K562 (cell line): ENCODE data around the gene HINT2. TPM values are rescaled to one million over a fixed set of nuclear protein-coding genes. Genes with fewer than 3 reads are reported as not detected.

Experiments
- ATAC-seq: fragments of 200-7000 bp; cut with Tn5 transposase; 3 replicates; pipeline ENCODE4 v1.9.1; 2020; ENCODE audit warnings: moderate library complexity
- BruUV-seq: library from RNA; stranded (reverse); fragments of 400-500 nt; replicated peaks from 2 replicates; lab custom pipeline; 2021; lab: Mats Ljungman, UMichigan
- CTCF ChIA-PET: fragments of 300-600 bp; formaldehyde crosslinking; extraction: SDS; loops from one replicate; lab custom pipeline; 2021; ENCODE audit warnings: low intra/inter-chr PET ratio; lab: Yijun Ruan, JAX
- POLR2A ChIA-PET: fragments of 300-600, 350-650 bp; sonication (Branson Sonifier 250); formaldehyde crosslinking; extraction: SDS; loops from one replicate; lab custom pipeline; 2021; ENCODE audit warnings: antibody characterized with exemption, inconsistent platforms; lab: Yijun Ruan, JAX
- DNase-seq, 4 experiments: peaks; one replicate each; pipeline versions ENCODE4 v3.0.0 to v3.0.0-alpha.2; 2011 to 2018; ENCODE audit warnings: low spot score in 3 of 4, mixed read lengths in 3 of 4; ENCODE audit errors: extremely low read depth in 1 of 4
- FAIRE-seq: peaks from 2 replicates; lab custom pipeline; 2011; peaks lifted over from hg19 to GRCh38; lab: Jason Lieb, UNC
- H2AFZ ChIP-seq: 2 replicates; pipeline ENCODE4 v1.6.0; 2011; ENCODE audit warnings: low read depth, low read length, control low read depth, inconsistent platforms
- H3K27ac ChIP-seq: fragments of 200-600 bp; 3 replicates; pipeline ENCODE4 v1.8.0; 2011; ENCODE audit warnings: low read depth, mild to moderate bottlenecking, control low read depth, inconsistent platforms, low read length, moderate library complexity, mixed read lengths; ENCODE audit errors: extremely low read depth
- H3K27me3 ChIP-seq, 2 experiments: fragments of 300-600 bp in 1 of 2; 2 replicates in 1 of 2; 3 replicates in 1 of 2; pipeline versions ENCODE4 v1.6.0 to v1.8.0; 2011; ENCODE audit warnings: inconsistent platforms in 2 of 2, low read length in 2 of 2, mild to moderate bottlenecking in 1 of 2, mixed read lengths in 1 of 2, moderate library complexity in 1 of 2; ENCODE audit not compliant: control insufficient read depth in 2 of 2, insufficient read depth in 2 of 2
- H3K36me3 ChIP-seq: fragments of 300-600 bp; 3 replicates; pipeline ENCODE4 v1.8.0; 2011; ENCODE audit warnings: mild to moderate bottlenecking, low read length, inconsistent platforms; ENCODE audit not compliant: control insufficient read depth, insufficient read depth
- H3K4me1 ChIP-seq, 2 experiments: fragments of 200-600 bp in 1 of 2; replicated peaks in 1 of 2; 2 replicates in 1 of 2; 3 replicates in 1 of 2; pipeline versions ENCODE4 v1.5.1 to v1.8.0; 2011; ENCODE audit warnings: inconsistent platforms in 2 of 2, low read length in 2 of 2, mild to moderate bottlenecking in 1 of 2, mixed read lengths in 1 of 2, moderate library complexity in 1 of 2; ENCODE audit not compliant: control insufficient read depth in 2 of 2, insufficient read depth in 2 of 2
- H3K4me2 ChIP-seq: 2 replicates; pipeline ENCODE4 v1.6.1; 2011; ENCODE audit warnings: low read length, control low read depth, inconsistent platforms, mixed read lengths; ENCODE audit not compliant: insufficient read depth
- H3K4me3 ChIP-seq: fragments of 200-600 bp; sonication (generic), shearing (Covaris generic); 2 replicates; pipeline ENCODE4 v1.5.1; 2016; ENCODE audit warnings: control low read depth, inconsistent platforms
- H3K79me2 ChIP-seq: fragments of 200-600 bp; 3 replicates; pipeline ENCODE4 v1.8.0; 2011; ENCODE audit warnings: low read length, inconsistent platforms; ENCODE audit not compliant: control insufficient read depth, insufficient read depth
- H3K9ac ChIP-seq, 2 experiments: 2 replicates each; pipeline versions ENCODE4 v1.6.0 to v1.6.1; 2011; ENCODE audit warnings: low read depth in 2 of 2, low read length in 2 of 2, control low read depth in 1 of 2, inconsistent platforms in 1 of 2, mild to moderate bottlenecking in 1 of 2, mixed read lengths in 1 of 2; ENCODE audit not compliant: insufficient read depth in 1 of 2
- H3K9me1 ChIP-seq: one replicate; pipeline ENCODE4 v1.6.0; 2011; ENCODE audit warnings: inconsistent platforms, mild to moderate bottlenecking, low read length, moderate library complexity; ENCODE audit not compliant: control insufficient read depth, insufficient read depth
- H3K9me3 ChIP-seq: replicated peaks from 2 replicates; pipeline ENCODE4 v1.5.1; 2011; ENCODE audit warnings: low read depth, low read length, inconsistent platforms; ENCODE audit not compliant: control insufficient read depth, insufficient read depth
- H4K20me1 ChIP-seq: replicated peaks from 2 replicates; pipeline ENCODE4 v1.6.1; 2011; ENCODE audit warnings: low read length, inconsistent platforms, mixed read lengths; ENCODE audit not compliant: control insufficient read depth, insufficient read depth
- NR1H2 ChIP-seq: sonication (generic); formaldehyde crosslinking; IDR thresholded peaks from 2 replicates; pipeline ENCODE4 v1.4.0; 2020; ENCODE audit warnings: mild to moderate bottlenecking, missing genetic modification reagents
- PHF8 ChIP-seq: fragments of 200-600 bp; sonication (generic); IDR thresholded peaks from 2 replicates; pipeline ENCODE4 v1.6.1; 2012; ENCODE audit warnings: mixed run types, mild to moderate bottlenecking, inconsistent platforms, low read length, moderate library complexity, borderline replicate concordance
- POLR2A ChIP-seq: fragments of 450-650 bp; conservative IDR thresholded peaks from 2 replicates; pipeline ENCODE4 v1.6.1; 2016
- RBM25 ChIP-seq: fragments of 200-400 bp; formaldehyde crosslinking; IDR thresholded peaks from 2 replicates; pipeline ENCODE4 v1.6.1; 2018; ENCODE audit warnings: low read length, low read depth, moderate library complexity; ENCODE audit not compliant: severe bottlenecking
- RFX1 ChIP-seq: fragments of 450-650 bp; IDR thresholded peaks from 2 replicates; pipeline ENCODE4 v1.6.1; 2016; ENCODE audit warnings: mild to moderate bottlenecking, moderate library complexity
- ZBTB7A ChIP-seq: IDR thresholded peaks from 2 replicates; pipeline ENCODE4 v1.6.1; 2011; ENCODE audit warnings: low read depth, mild to moderate bottlenecking, low read length, moderate library complexity, borderline replicate concordance; ENCODE audit not compliant: control insufficient read depth
- ZC3H11A ChIP-seq: IDR thresholded peaks from 2 replicates; pipeline ENCODE4 v1.6.1; 2012; ENCODE audit warnings: low read depth, low read length, improper control_type of control experiment
- WGBS: fragments of 100-300 bp; shearing (Covaris generic); methylation state at CpG from one replicate; pipeline ENCODE4 v1.1.6; 2016; ENCODE audit warnings: low coverage, mixed read lengths; ENCODE audit not compliant: insufficient coverage; ENCODE audit errors: missing lambda C conversion rate; 5-methylcytosine and 5-hydroxymethylcytosine counted together
- in situ Hi-C: fragments of 300-500 bp; cut with MboI; formaldehyde crosslinking; loops from 4 replicates; pipeline ENCODE4 v1.15.0; 2018; ENCODE audit warnings: inconsistent platforms, mixed read lengths
- intact Hi-C: fragments of 100-400 bp; cut with micrococcal nuclease; formaldehyde crosslinking; loops from 2 replicates; pipeline ENCODE4 v1.14.2; 2022
- polyA plus RNA-seq, 8 experiments: library from polyadenylated mRNA; depleted of rRNA in 4 of 8; stranded (reverse) in 5 of 8; unstranded in 3 of 8; fragments of >200 nt; fragmentation: Nextera tagmentation in 2 of 8; fragmentation: Illumina TruSeq in 1 of 8; extraction: Ambion mirVana in 2 of 8; extraction: Trizol in 1 of 8; gene quantifications; 2 replicates each; pipeline versions ENCODE4 v1.2.1 to v1.2.3, GENCODE V29; 2011 to 2014; ENCODE audit warnings: inconsistent platforms in 1 of 8, missing spikeins in 1 of 8
- total RNA-seq, 7 experiments: library from RNA; depleted of rRNA in 6 of 7; stranded (reverse); fragments of >200 nt in 6 of 7; fragmentation: Illumina TruSeq in 2 of 7; extraction: Trizol in 2 of 7; gene quantifications; 2 replicates each; pipeline versions ENCODE4 v1.2.1 to v1.2.3, GENCODE V29; 2011 to 2021; ENCODE audit warnings: low replicate concordance in 1 of 7
- TF ChIP-seq, protein P1 (sequence below): sonication (generic); formaldehyde crosslinking; IDR thresholded peaks from 2 replicates; pipeline ENCODE4 v1.8.1; 2023; ENCODE audit warnings: mild to moderate bottlenecking, missing genetic modification reagents

Gene HINT2
- total and polyA plus RNA-seq, 9 of the 15 experiments (the other 6 are each of a cell fraction or from before 2014, with no cell fraction given) = 5.6 to 44.1 (median 27.9) TPM

DNA sequence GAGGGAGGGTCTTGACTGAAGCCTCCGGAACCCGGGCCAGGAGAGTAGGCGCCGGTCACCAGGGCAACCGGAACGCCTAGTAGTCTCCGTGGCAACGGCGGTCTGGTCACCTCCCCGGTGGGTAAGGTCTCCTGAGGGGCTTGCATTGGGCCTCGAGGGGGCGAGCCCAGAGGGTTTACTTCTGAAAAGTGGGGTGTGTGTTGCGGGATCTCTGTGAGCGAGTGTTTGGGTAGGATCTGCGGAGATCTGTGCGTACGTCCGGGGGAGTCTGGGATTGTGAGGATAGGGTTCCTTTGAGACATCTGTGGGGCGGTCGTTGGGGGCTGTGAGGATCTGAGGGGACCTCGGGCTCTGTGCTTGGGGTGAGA, 13.9 kb upstream of the HINT2 start, which contains the start of gene FAM221B:
FAM221B (minus strand) TSS at position 17 of the 368 bp plus-strand sequence. CDS start 2,571 bp downstream, outside the sequence.
- DNase-seq (peak in 1 of 4 experiments; percentile 11), ATAC-seq (peak; percentile 7; the same call in 2 of the 3 replicates), FAIRE-seq (no peak)
- Histone ChIP-seq H3K27me3 (no peaks in the 10 kb centered on the region), H3K79me2 (no peaks in the 10 kb centered on the region), H3K4me2 (peak within 1 kb of the TSS; percentile 86), H3K9me3 (no peaks in the 10 kb centered on the region), H3K4me3 (peak within 1 kb of the TSS; percentile 59), H3K27ac (peak within 1 kb of the TSS; percentile 59), H2AFZ (peak within 1 kb of the TSS; percentile 99), H4K20me1 (no peaks in the 10 kb centered on the region), H3K36me3 (no peaks in the 10 kb centered on the region), H3K4me1 (peaks cover 0 to 12% of the 10 kb centered on the region in 2 experiments; a peak in 3 of 5 replicates), H3K9ac (peak within 1 kb of the TSS; percentile 59 to 91), H3K9me1 (no peaks in the 10 kb centered on the region)
- WGBS = 14% methylated on average over 17 of the region's 21 CpGs
- intact Hi-C loops (no loop called here), in situ Hi-C loops (no loop called here)
- ChIA-PET POLR2A (interaction anchor here (1.1 kb wide), 1 partner anchor 9 kb away, joined by 4 read pairs; no protein-coding TSS in a partner anchor), CTCF (no interaction called here)
- no TSS peak for BruUV-seq
- TF ChIP-seq, protein P1, sequence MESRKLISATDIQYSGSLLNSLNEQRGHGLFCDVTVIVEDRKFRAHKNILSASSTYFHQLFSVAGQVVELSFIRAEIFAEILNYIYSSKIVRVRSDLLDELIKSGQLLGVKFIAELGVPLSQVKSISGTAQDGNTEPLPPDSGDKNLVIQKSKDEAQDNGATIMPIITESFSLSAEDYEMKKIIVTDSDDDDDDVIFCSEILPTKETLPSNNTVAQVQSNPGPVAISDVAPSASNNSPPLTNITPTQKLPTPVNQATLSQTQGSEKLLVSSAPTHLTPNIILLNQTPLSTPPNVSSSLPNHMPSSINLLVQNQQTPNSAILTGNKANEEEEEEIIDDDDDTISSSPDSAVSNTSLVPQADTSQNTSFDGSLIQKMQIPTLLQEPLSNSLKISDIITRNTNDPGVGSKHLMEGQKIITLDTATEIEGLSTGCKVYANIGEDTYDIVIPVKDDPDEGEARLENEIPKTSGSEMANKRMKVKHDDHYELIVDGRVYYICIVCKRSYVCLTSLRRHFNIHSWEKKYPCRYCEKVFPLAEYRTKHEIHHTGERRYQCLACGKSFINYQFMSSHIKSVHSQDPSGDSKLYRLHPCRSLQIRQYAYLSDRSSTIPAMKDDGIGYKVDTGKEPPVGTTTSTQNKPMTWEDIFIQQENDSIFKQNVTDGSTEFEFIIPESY (CRISPR knock-in tag) = peak; percentile 72
- TF ChIP-seq ZC3H11A = no peak
- peak; percentile 39; the same call in 1 of the 2 replicates for TF ChIP-seq POLR2A
- TF ChIP-seq PHF8 = 0 out of 2 replicates have a peak, but pooled peaks have one; percentile 7
- TF ChIP-seq NR1H2 = no peak
- TF ChIP-seq ZBTB7A = peak; percentile 41; the same call in 1 of the 2 replicates
- peak; percentile 86 for TF ChIP-seq RFX1
- no peak for TF ChIP-seq RBM25
